ENCODE results near the gene SIGLECL1.

Gene SIGLECL1

GRCh38 chr19:51296336-51297093 lies 45.6 kb downstream of the SIGLECL1 start:
- peak; percentile 40 for DNase-seq

DNA sequence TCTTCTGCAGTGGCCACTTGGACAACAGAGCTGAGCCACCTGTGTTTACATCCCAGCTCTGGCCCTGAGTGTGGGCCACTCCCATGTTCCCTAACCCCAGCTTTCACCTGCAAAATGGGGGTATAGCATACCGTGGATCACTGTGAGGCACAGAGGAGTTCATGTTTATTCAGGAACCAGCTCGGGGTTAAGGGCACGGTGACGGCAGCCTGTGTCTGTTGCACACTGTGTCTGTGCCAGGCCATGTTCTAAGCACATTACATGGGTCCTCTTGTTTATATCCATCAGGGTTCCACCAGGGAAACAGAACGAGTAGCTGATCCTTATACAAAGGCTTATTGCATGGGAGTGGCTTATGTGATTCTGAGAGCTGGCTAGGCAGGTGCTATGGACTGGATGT lies 46.5 kb downstream of the SIGLECL1 start:
- no peak for DNase-seq

DNA sequence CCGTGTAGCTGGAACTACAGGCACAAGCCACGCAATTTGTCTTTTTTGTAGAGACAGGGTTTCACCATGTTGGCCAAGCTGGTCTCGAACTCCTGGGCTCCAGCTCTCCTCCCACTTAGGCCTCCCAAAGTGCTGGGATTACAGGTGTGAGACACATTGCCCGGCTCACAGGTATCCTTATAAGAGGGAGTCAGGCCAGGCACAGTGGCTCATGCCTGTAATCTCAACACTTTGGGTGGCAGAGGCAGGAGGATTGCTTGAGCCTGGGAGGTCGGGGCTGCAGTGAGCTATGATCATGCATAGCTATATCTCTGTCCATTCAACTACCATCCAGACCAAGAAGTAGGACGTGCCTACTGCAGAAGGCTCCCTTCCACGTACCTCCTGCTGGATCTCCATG lies 50.4 kb downstream of the SIGLECL1 start:
- no peak for DNase-seq

DNA sequence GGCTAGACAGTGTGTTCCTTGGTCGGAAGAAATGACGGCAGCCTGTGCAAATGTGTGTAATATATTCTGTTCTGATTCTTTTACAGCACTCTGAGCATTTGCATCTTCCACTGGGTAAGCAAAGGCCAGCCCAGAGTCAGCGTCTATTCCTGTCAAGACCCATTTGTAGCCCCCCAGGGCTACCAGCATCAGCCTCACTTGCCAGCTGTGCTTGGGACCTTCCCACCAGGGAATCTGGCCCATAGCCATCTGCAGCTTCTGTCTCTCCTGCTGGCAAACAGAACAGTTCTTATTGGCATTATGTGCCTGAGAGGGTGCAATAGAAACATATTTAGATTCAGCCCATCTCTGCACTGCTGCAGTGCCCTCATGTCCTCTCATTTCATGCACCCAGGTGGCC lies 54.6 kb downstream of the SIGLECL1 start:
- no peak for DNase-seq

GRCh38 chr19:51311351-51312257 lies 60.7 kb downstream of the SIGLECL1 start, which contains the start of gene IGLON5:
TSS of gene IGLON5 (plus strand) at chr19:51311644. CDS start at chr19:51311848, 204 bp downstream.
- DNase-seq, result no peak

DNA sequence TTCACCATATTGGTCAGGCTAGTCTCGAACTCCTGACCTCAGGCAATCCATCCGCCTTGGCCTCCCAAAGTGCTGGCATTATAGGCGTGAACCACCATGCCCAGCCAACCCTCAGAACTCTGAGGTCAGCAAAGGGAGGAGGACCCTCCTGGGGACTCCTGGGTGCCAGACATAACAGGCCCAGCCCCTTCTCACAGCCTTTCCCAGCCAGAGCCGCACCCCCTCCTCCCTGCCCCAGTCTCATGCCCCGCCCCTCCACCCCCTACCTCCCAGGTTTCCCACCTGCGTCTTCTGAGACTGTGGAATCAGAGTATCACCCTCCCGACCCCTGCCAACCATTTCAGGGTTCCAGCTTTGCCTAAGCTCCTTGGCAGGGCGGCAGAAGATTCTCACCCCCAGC lies 65.8 kb downstream of the SIGLECL1 start:
- no peak for DNase-seq

- DNase-seq, result no peak
Observed at GRCh38 chr19:51317376-51317775, 66.5 kb downstream of the SIGLECL1 start.

- no peak for DNase-seq
Observed at GRCh38 chr19:51317968-51318367, 67.1 kb downstream of the SIGLECL1 start.
